Activated CD4-positive, alpha-beta T cell treated with anti-CD3 and anti-CD28 coated beads for 36 hours (primary cell): Measurements from ENCODE around the gene OR2S2. TPM values are rescaled to one million over a fixed set of nuclear protein-coding genes. Genes with fewer than 3 reads are reported as not detected.
A peak's percentile ranks its signal among the peaks of the same experiment; 100 is the strongest.

Experiments
- ATAC-seq: fragments of 200-7000 bp; cut with Tn5 transposase; one replicate; pipeline ENCODE4 v1.10.0; 2021; ENCODE audit warnings: mild to moderate bottlenecking, moderate library complexity
- CTCF ChIA-PET: fragments of 350-600 bp; sonication (Branson Sonifier 250); formaldehyde crosslinking; loops from one replicate; lab custom pipeline; 2021; ENCODE audit warnings: antibody characterized with exemption; lab: Charles Lee
- POLR2A ChIA-PET: fragments of 350-600 bp; sonication (Branson Sonifier 250); formaldehyde crosslinking; loops from one replicate; lab custom pipeline; 2021; ENCODE audit warnings: antibody characterized with exemption, inconsistent platforms; lab: Charles Lee
- DNase-seq: peaks from one replicate; pipeline ENCODE4 v3.0.0-alpha.2; 2020
- H3K27ac Mint-ChIP-seq: one replicate; pipeline ENCODE4 v1.8.0; 2021; ENCODE audit warnings: mixed read lengths
- H3K27me3 Mint-ChIP-seq: one replicate; pipeline ENCODE4 v1.8.0; 2021; ENCODE audit warnings: mixed read lengths
- H3K36me3 Mint-ChIP-seq: one replicate; pipeline ENCODE4 v1.8.0; 2021; ENCODE audit warnings: low read depth, mixed read lengths
- H3K4me1 Mint-ChIP-seq: one replicate; pipeline ENCODE4 v1.8.0; 2021; ENCODE audit warnings: mixed read lengths
- H3K4me3 Mint-ChIP-seq: one replicate; pipeline ENCODE4 v1.8.0; 2021; ENCODE audit warnings: mild to moderate bottlenecking, moderate library complexity, mixed read lengths
- H3K9me3 Mint-ChIP-seq: one replicate; pipeline ENCODE4 v1.8.0; 2021; ENCODE audit warnings: low read depth, mixed read lengths
- intact Hi-C, 2 experiments: fragments of 100-400 bp; cut with DNase I in 1 of 2; cut with micrococcal nuclease in 1 of 2; formaldehyde crosslinking; loops; one replicate each; pipeline versions ENCODE4 v1.14.2 to v1.15.1; 2022 to 2024; cut with DNase I, micrococcal nuclease
- total RNA-seq, 2 experiments: library from RNA; stranded (reverse); gene quantifications; one replicate each; pipeline ENCODE4 v1.2.3, GENCODE V29; 2021

OR2S2 gene
- total RNA-seq, 2 experiments from 2014 or later: not detected

- POLR2A ChIA-PET: no interaction called here
- intact Hi-C loops: no loop called here
- CTCF ChIA-PET: interaction anchor here (0.7 kb wide), 2 partner anchors 21 to 1601 kb away, joined by 3 read pairs; no protein-coding TSS in a partner anchor
- Mint-ChIP-seq H3K27me3 (no peaks in the 10 kb centered on the region), H3K9me3 (no peaks in the 10 kb centered on the region), H3K27ac (peak overlapping the region; percentile 10), H3K4me3 (no peak overlapping the region), H3K36me3 (no peaks in the 10 kb centered on the region), H3K4me1 (peaks cover 58% of the 10 kb centered on the region)
- ATAC-seq: no peak
- DNase-seq: no peak
Observed at GRCh38 chr9:35908504-35909125, 49.3 kb downstream of the OR2S2 start.

- ATAC-seq (peak; percentile 37), DNase-seq (no peak)
- CTCF ChIA-PET: interaction anchor here (0.7 to 1.1 kb wide), 6 partner anchors 10 to 1602 kb away, joined by 3 to 4 read pairs (median 3); no protein-coding TSS in a partner anchor
- no peaks in the 10 kb centered on the region for H3K9me3 Mint-ChIP-seq
- no peaks in the 10 kb centered on the region for H3K27me3 Mint-ChIP-seq
- intact Hi-C loops: no loop called here
- peaks cover 62% of the 10 kb centered on the region for H3K4me1 Mint-ChIP-seq
- no peak overlapping the region for H3K4me3 Mint-ChIP-seq
- POLR2A ChIA-PET: interaction anchor here (0.6 kb wide), 1 partner anchor 269 kb away, joined by 3 read pairs; no protein-coding TSS in a partner anchor
- H3K36me3 Mint-ChIP-seq: no peaks in the 10 kb centered on the region
- H3K27ac Mint-ChIP-seq: peak overlapping the region; percentile 40
Observed at GRCh38 chr9:35907711-35908503, 50.0 kb downstream of the OR2S2 start.

Other genes with a start within 250 kb of the OR2S2 start
- 100 to 1,000 TPM; 217 to 238 TPM for gene TLN1, start 226.0 kb downstream of the OR2S2 start, total RNA-seq
- 10 to 100 TPM; 24.0 to 26.0 TPM for gene CREB3, start 225.5 kb downstream of the OR2S2 start, total RNA-seq
- 10 to 100 TPM; 19.6 to 23.7 TPM for gene GBA2, start 208.9 kb downstream of the OR2S2 start, total RNA-seq
- 10 to 100 TPM; 14.0 to 15.5 TPM for gene RGP1, start 208.9 kb downstream of the OR2S2 start, total RNA-seq
- gene MSMP, start 203.9 kb downstream of the OR2S2 start, total RNA-seq: under 1 TPM in 1 of 2 experiments, not detected in 1; 0.39 TPM
- gene NPR2, start 166.6 kb downstream of the OR2S2 start, total RNA-seq: 10 to 100 TPM in 1 of 2 experiments, 1 to 10 TPM in 1; 9.3 to 10.5 TPM
- gene SPAG8, start 145.9 kb downstream of the OR2S2 start, total RNA-seq: 1 to 10 TPM in 1 of 2 experiments, under 1 TPM in 1; 0.85 to 1.7 TPM
- gene HINT2, start 143.1 kb downstream of the OR2S2 start, total RNA-seq: 10 to 100 TPM; 47.4 to 61.1 TPM
- not detected for gene FAM221B, start 129.4 kb downstream of the OR2S2 start, total RNA-seq
- 1 to 10 TPM; 5.8 to 6.9 TPM for gene TMEM8B, start 128.9 kb downstream of the OR2S2 start, total RNA-seq
- not detected for gene OR13J1, start 87.8 kb downstream of the OR2S2 start, total RNA-seq
- not detected for gene HRCT1, start 52.0 kb downstream of the OR2S2 start, total RNA-seq
- gene SPAAR, start 48.7 kb downstream of the OR2S2 start, total RNA-seq: not detected
- gene RECK, start 78.8 kb upstream of the OR2S2 start, total RNA-seq: 1 to 10 TPM; 5.0 to 5.6 TPM
- gene GLIPR2, start 178.6 kb upstream of the OR2S2 start, total RNA-seq: 10 to 100 TPM; 13.7 to 18.4 TPM
- not detected for gene CCIN, start 211.2 kb upstream of the OR2S2 start, total RNA-seq
- 100 to 1,000 TPM; 123 to 133 TPM for gene CLTA, start 232.8 kb upstream of the OR2S2 start, total RNA-seq